H1 (cell line): ENCODE results near the gene CAPN13. TPM values are rescaled to one million over a fixed set of nuclear protein-coding genes. Genes with fewer than 3 reads are reported as not detected.

Experiments
- CTCF ChIA-PET: fragments of 300-600 bp; sonication (Branson Sonifier 250); formaldehyde crosslinking; loops from one replicate; lab custom pipeline; 2021; ENCODE audit not compliant: partially characterized antibody; lab: Charles Lee
- POLR2A ChIA-PET: fragments of 300-600 bp; sonication (Branson Sonifier 250); formaldehyde crosslinking; loops from one replicate; lab custom pipeline; 2021; ENCODE audit warnings: inconsistent platforms; ENCODE audit not compliant: partially characterized antibody; lab: Charles Lee
- DNase-seq, 2 experiments: peaks; one replicate each; pipeline versions ENCODE4 v3.0.0 to v3.0.0-alpha.2; 2010 to 2022; ENCODE audit warnings: low spot score in 2 of 2, low read depth in 1 of 2, mixed read lengths in 1 of 2
- FAIRE-seq: peaks from 2 replicates; lab custom pipeline; 2011; peaks lifted over from hg19 to GRCh38; lab: Jason Lieb, UNC
- H2AFZ ChIP-seq: 2 replicates; pipeline ENCODE4 v1.8.1; 2012; ENCODE audit warnings: low read length, inconsistent platforms
- H2AK5ac ChIP-seq: 2 replicates; pipeline ENCODE4 v1.6.1; 2013; ENCODE audit warnings: low read depth, low read length
- H2BK120ac ChIP-seq: replicated peaks from 2 replicates; pipeline ENCODE3; 2013; ENCODE audit warnings: low read depth, low read length, inconsistent platforms
- H2BK12ac ChIP-seq: 2 replicates; pipeline ENCODE4 v1.6.1; 2013; ENCODE audit warnings: low read depth, low read length
- H2BK15ac ChIP-seq: 2 replicates; pipeline ENCODE4 v1.6.1; 2013; ENCODE audit warnings: low read length
- H2BK20ac ChIP-seq: 2 replicates; pipeline ENCODE4 v1.6.1; 2013; ENCODE audit warnings: low read length
- H2BK5ac ChIP-seq: 2 replicates; pipeline ENCODE4 v1.6.1; 2013; ENCODE audit warnings: low read depth, low read length
- H3K14ac ChIP-seq: 2 replicates; pipeline ENCODE4 v1.6.1; 2013; ENCODE audit warnings: inconsistent platforms; ENCODE audit not compliant: insufficient read length
- H3K18ac ChIP-seq: 2 replicates; pipeline ENCODE4 v1.6.1; 2013; ENCODE audit warnings: low read length; ENCODE audit errors: extremely low read depth
- H3K23ac ChIP-seq: 2 replicates; pipeline ENCODE4 v1.6.1; 2013; ENCODE audit warnings: inconsistent platforms; ENCODE audit not compliant: insufficient read length
- H3K23me2 ChIP-seq: 2 replicates; pipeline ENCODE4 v1.6.1; 2013; ENCODE audit warnings: low read depth, low read length
- H3K27ac ChIP-seq: 2 replicates; pipeline ENCODE4 v1.6.1; 2011; ENCODE audit warnings: low read depth, low read length, inconsistent platforms
- H3K27me3 ChIP-seq, 4 experiments: replicated peaks in 1 of 4; 1 replicate in 1 of 4; 2 replicates in 3 of 4; pipeline versions ENCODE4 v1.6.1 to v1.8.1; 2011 to 2013; ENCODE audit warnings: low read length in 3 of 4, mild to moderate bottlenecking in 3 of 4, inconsistent platforms in 2 of 4, mixed read lengths in 2 of 4, moderate library complexity in 1 of 4; ENCODE audit not compliant: control insufficient read depth in 3 of 4, insufficient read depth in 3 of 4; ENCODE audit errors: extremely low read depth in 1 of 4
- H3K36me3 ChIP-seq, 4 experiments: 2 replicates each; pipeline versions ENCODE4 v1.6.1 to v1.8.1; 2011 to 2013; ENCODE audit warnings: mild to moderate bottlenecking in 4 of 4, low read length in 3 of 4, moderate library complexity in 2 of 4, control low read depth in 1 of 4, inconsistent platforms in 1 of 4; ENCODE audit not compliant: insufficient read depth in 4 of 4, control insufficient read depth in 2 of 4
- H3K4ac ChIP-seq: replicated peaks from 2 replicates; pipeline ENCODE3; 2013; ENCODE audit warnings: low read length, low read depth, mixed read lengths, inconsistent platforms; ENCODE audit not compliant: insufficient read length
- H3K4me1 ChIP-seq, 4 experiments: replicated peaks in 1 of 4; 1 replicate in 1 of 4; 2 replicates in 3 of 4; pipeline versions ENCODE4 v1.6.1 to v1.8.1; 2011 to 2013; ENCODE audit warnings: low read length in 3 of 4, inconsistent platforms in 2 of 4, mixed read lengths in 1 of 4; ENCODE audit not compliant: insufficient read depth in 4 of 4, control insufficient read depth in 3 of 4
- H3K4me2 ChIP-seq, 2 experiments: 2 replicates each; pipeline versions ENCODE4 v1.6.1 to v1.8.1; 2011 to 2013; ENCODE audit warnings: low read depth in 2 of 2, low read length in 2 of 2, control low read depth in 1 of 2, inconsistent platforms in 1 of 2, mild to moderate bottlenecking in 1 of 2; ENCODE audit not compliant: insufficient read depth in 1 of 2
- H3K4me3 ChIP-seq, 4 experiments: fragments of 200-600, 300-600 bp in 1 of 4; sonication (generic), shearing (Covaris generic), sonication (Bioruptor Twin) in 1 of 4; 2 replicates each; pipeline versions ENCODE4 v1.5.1 to v1.8.1; 2011 to 2016; ENCODE audit warnings: low read length in 4 of 4, low read depth in 3 of 4, control low read depth in 2 of 4, inconsistent platforms in 2 of 4, mild to moderate bottlenecking in 2 of 4, mixed read lengths in 1 of 4, moderate library complexity in 1 of 4; ENCODE audit not compliant: insufficient read depth in 2 of 4; ENCODE audit errors: extremely low read depth in 1 of 4
- H3K56ac ChIP-seq: replicated peaks from 2 replicates; pipeline ENCODE3; 2013; ENCODE audit warnings: low read depth, mild to moderate bottlenecking, mixed read lengths, low read length, inconsistent platforms; ENCODE audit not compliant: insufficient read length
- H3K79me1 ChIP-seq: 2 replicates; pipeline ENCODE4 v1.6.1; 2013; ENCODE audit warnings: low read depth, low read length, control low read depth
- H3K79me2 ChIP-seq, 2 experiments: 2 replicates each; pipeline versions ENCODE4 v1.6.1 to v1.8.1; 2012 to 2013; ENCODE audit warnings: low read length in 2 of 2, mild to moderate bottlenecking in 2 of 2, inconsistent platforms in 1 of 2; ENCODE audit not compliant: insufficient read depth in 2 of 2, control insufficient read depth in 1 of 2
- H3K9ac ChIP-seq, 4 experiments: replicated peaks in 1 of 4; 1 replicate in 1 of 4; 2 replicates in 3 of 4; pipeline versions ENCODE4 v1.6.1 to v1.8.1; 2011 to 2013; ENCODE audit warnings: low read depth in 3 of 4, low read length in 3 of 4, control low read depth in 2 of 4, mild to moderate bottlenecking in 2 of 4, moderate library complexity in 2 of 4, inconsistent platforms in 1 of 4; ENCODE audit errors: extremely low read depth in 1 of 4
- H3K9me3 ChIP-seq, 2 experiments: 2 replicates each; pipeline versions ENCODE4 v1.6.1 to v1.8.1; 2012 to 2013; ENCODE audit warnings: mild to moderate bottlenecking in 2 of 2, moderate library complexity in 2 of 2, control low read depth in 1 of 2, inconsistent platforms in 1 of 2, low read depth in 1 of 2, low read length in 1 of 2, mixed read lengths in 1 of 2; ENCODE audit not compliant: insufficient read depth in 2 of 2
- H4K20me1 ChIP-seq, 2 experiments: replicated peaks in 1 of 2; 2 replicates each; pipeline versions ENCODE3 to v1.8.1; 2011 to 2013; ENCODE audit warnings: inconsistent platforms in 2 of 2, low read length in 2 of 2, mild to moderate bottlenecking in 1 of 2; ENCODE audit not compliant: insufficient read depth in 2 of 2, control insufficient read depth in 1 of 2
- H4K5ac ChIP-seq: 2 replicates; pipeline ENCODE4 v1.6.1; 2013; ENCODE audit warnings: low read length, low read depth, mixed read lengths, inconsistent platforms; ENCODE audit not compliant: insufficient read length
- H4K8ac ChIP-seq: 2 replicates; pipeline ENCODE4 v1.8.0; 2013; ENCODE audit warnings: mild to moderate bottlenecking, moderate library complexity, low read length, inconsistent platforms; ENCODE audit not compliant: insufficient read depth; ENCODE audit errors: extremely low read depth
- H4K91ac ChIP-seq: replicated peaks from 2 replicates; pipeline ENCODE3; 2013; ENCODE audit warnings: low read length, mixed read lengths, inconsistent platforms; ENCODE audit not compliant: insufficient read length
- RBBP5 ChIP-seq: IDR thresholded peaks from 2 replicates; pipeline ENCODE4 v1.7.1; 2012; ENCODE audit warnings: low read depth, mild to moderate bottlenecking, inconsistent platforms, low read length, moderate library complexity, borderline replicate concordance
- SP4 ChIP-seq: IDR thresholded peaks from 2 replicates; pipeline ENCODE4 v1.6.1; 2012; ENCODE audit warnings: low read length, inconsistent platforms
- TCF12 ChIP-seq: IDR thresholded peaks from 2 replicates; pipeline ENCODE4 v1.6.1; 2011; ENCODE audit warnings: low read depth, mild to moderate bottlenecking, low read length
- WGBS, 2 experiments: shearing (Covaris generic) in 1 of 2; methylation state at CpG; one replicate each; pipeline versions ENCODE4 v1.1.6 to v1.1.7; 2013 to 2015; ENCODE audit warnings: low lambda C conversion rate in 2 of 2, mixed read lengths in 2 of 2, inconsistent platforms in 1 of 2, low coverage in 1 of 2, missing lambda C conversion rate in 1 of 2; ENCODE audit not compliant: insufficient replicate concordance in 2 of 2, insufficient coverage in 1 of 2, insufficient read length in 1 of 2; ENCODE audit errors: extremely low coverage in 1 of 2, missing lambda C conversion rate in 1 of 2; 5-methylcytosine and 5-hydroxymethylcytosine counted together
- polyA plus RNA-seq, 7 experiments: library from polyadenylated mRNA; depleted of rRNA in 3 of 7; stranded (reverse) in 5 of 7; unstranded in 2 of 7; fragments of >200 nt in 5 of 7; fragments of 200-250 nt in 2 of 7; gene quantifications; 1 replicate in 5 of 7; 2 replicates in 1 of 7; 4 replicates in 1 of 7; pipeline versions ENCODE4 v1.2.1 to v1.2.3, GENCODE V29; 2011 to 2013; ENCODE audit warnings: missing spikeins in 2 of 7, mixed read lengths in 2 of 7
- total RNA-seq: library from RNA; stranded (reverse); fragmentation: NEBNext Ultra II Directional; extraction: Animal tissue kit (Norgen Biotek cat#: 25700); gene quantifications from 2 replicates; pipeline ENCODE4 v1.2.1, GENCODE V29; 2021
- TF ChIP-seq, protein P1 (sequence below): IDR thresholded peaks from 2 replicates; pipeline ENCODE4 v1.6.1; 2011; ENCODE audit warnings: low read depth, mild to moderate bottlenecking, low read length; ENCODE audit not compliant: insufficient read depth

CAPN13 gene
- total and polyA plus RNA-seq, 2 of the 8 experiments (the other 6 are each of a cell fraction or from before 2014, with no cell fraction given): 2.4 TPM

DNA sequence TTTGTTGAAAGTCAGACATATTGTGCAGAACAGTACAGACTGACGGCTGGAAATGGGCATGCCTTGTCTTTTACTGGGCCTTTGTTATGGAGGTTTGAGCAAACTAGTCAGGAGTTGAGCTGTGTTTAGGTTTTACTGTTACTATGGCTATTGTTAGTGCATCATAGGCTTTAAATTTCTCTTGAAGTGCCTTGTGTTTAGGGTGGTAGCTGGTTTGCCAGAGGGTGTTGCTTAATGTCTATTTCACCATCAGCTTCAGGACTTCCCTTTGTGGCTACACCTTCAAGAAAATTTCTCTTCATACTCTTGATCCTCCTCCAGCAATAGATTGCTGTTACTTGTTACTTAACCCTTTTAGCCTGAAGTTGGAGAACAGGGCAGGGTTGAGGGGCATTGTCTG is 104.6 kb downstream of the CAPN13 start:
- Histone ChIP-seq H3K4me2 (no peak overlapping the region), H3K36me3 (no peaks in the 10 kb centered on the region), H3K27ac (no peak overlapping the region), H3K23ac (no peak overlapping the region), H2AFZ (no peak overlapping the region), H3K27me3 (no peaks in the 10 kb centered on the region), H4K91ac (no peak overlapping the region), H2BK20ac (no peak overlapping the region), H3K9me3 (peaks cover 22 to 29% of the 10 kb centered on the region in 2 experiments), H4K20me1 (no peaks in the 10 kb centered on the region), H3K23me2 (no peaks in the 10 kb centered on the region), H3K18ac (no peak overlapping the region), H2BK15ac (no peak overlapping the region), H3K4me1 (no peaks in the 10 kb centered on the region), H3K56ac (no peak overlapping the region), H2AK5ac (0 out of 2 replicates have a peak overlapping the region, but pooled peaks have one; percentile 13), H3K9ac (no peak overlapping the region), H3K4ac (no peak overlapping the region), H2BK5ac (no peak overlapping the region), H3K4me3 (no peak overlapping the region), H4K8ac (no peak overlapping the region), H3K79me1 (no peaks in the 10 kb centered on the region), H2BK120ac (no peak overlapping the region)
- WGBS, 2 experiments: 95% methylated on average over 1 of the region's 1 CpG; no CpG with 5 or more reads in 1 of the 2 experiments
- CTCF ChIA-PET: interaction anchor here (0.7 to 13.3 kb wide), 7 partner anchors 9 to 537 kb away, joined by 3 to 228 read pairs (median 5); no protein-coding TSS in a partner anchor
- TF ChIP-seq RBBP5 (no peak), TCF12 (no peak), SP4 (no peak)
- TF ChIP-seq, protein P1, sequence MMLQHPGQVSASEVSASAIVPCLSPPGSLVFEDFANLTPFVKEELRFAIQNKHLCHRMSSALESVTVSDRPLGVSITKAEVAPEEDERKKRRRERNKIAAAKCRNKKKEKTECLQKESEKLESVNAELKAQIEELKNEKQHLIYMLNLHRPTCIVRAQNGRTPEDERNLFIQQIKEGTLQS: no peak
- TF ChIP-seq, all 59 proteins: peak for 0
- Histone ChIP-seq H2BK12ac (no peak overlapping the region), H4K5ac (no peak overlapping the region), H3K14ac (no peak overlapping the region), H3K79me2 (no peaks in the 10 kb centered on the region)
- DNase-seq: no peak
- POLR2A ChIA-PET: no interaction called here
- no peak for FAIRE-seq
